ENCODE results near the gene ZNF473.
"Not testable (repeated sequence)": the region's sequence is repeated elsewhere in the genome, so short reads cannot be mapped to it uniquely, and the experiment has no call there.

- not testable (repeated sequence) for TF ChIP-seq POLR2A, CTCF, POLR2AphosphoS5 (IDR thresholded peaks at IDR 0.05)
Measured at GRCh38 chr19:50097884-50098283, 72.1 kb downstream of the ZNF473 start.
